ENCODE measurements around the gene ROBO1.

The ROBO1 gene

GRCh38 chr3:78588906-78589621 lies 1178.7 kb downstream of the ROBO1 start:
- no peak overlapping the region for H3K4me3 ChIP-seq (ENCODE audit: low read depth, low read length)
- TF ChIP-seq, protein P1, sequence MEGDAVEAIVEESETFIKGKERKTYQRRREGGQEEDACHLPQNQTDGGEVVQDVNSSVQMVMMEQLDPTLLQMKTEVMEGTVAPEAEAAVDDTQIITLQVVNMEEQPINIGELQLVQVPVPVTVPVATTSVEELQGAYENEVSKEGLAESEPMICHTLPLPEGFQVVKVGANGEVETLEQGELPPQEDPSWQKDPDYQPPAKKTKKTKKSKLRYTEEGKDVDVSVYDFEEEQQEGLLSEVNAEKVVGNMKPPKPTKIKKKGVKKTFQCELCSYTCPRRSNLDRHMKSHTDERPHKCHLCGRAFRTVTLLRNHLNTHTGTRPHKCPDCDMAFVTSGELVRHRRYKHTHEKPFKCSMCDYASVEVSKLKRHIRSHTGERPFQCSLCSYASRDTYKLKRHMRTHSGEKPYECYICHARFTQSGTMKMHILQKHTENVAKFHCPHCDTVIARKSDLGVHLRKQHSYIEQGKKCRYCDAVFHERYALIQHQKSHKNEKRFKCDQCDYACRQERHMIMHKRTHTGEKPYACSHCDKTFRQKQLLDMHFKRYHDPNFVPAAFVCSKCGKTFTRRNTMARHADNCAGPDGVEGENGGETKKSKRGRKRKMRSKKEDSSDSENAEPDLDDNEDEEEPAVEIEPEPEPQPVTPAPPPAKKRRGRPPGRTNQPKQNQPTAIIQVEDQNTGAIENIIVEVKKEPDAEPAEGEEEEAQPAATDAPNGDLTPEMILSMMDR (IDR thresholded peaks at IDR 0.05; ENCODE audit: low read depth, low read length, missing control alignments) = no peak
- no peak for DNase-seq (ENCODE audit: low read depth)

DNA sequence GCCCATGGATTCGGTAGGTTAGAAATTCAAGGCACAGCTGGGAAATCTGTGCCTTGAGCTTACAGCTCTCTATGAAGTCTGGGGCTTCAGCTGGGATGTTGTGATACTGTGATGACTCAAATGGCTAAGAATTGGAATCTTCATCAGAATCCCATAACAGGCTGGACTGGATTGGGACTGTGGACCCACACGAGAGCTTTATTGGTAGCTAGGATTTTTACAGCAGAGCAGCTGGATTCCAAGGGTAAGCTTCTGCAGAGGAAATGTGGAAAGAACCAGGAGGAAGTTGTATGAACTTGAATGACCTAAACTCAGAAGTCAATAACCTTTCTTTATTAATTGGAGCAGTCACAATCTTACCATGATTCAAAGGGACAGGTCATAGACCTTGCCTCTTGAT lies 1187.1 kb downstream of the ROBO1 start:
- TF ChIP-seq, protein P1 (IDR thresholded peaks at IDR 0.05; ENCODE audit: low read depth, low read length, missing control alignments) = no peak
- no peak for DNase-seq (ENCODE audit: low read depth)
- H3K4me3 ChIP-seq (ENCODE audit: low read depth, low read length) = no peak overlapping the region

- DNase-seq (ENCODE audit: low read depth) = no peak
- TF ChIP-seq, protein P1 (IDR thresholded peaks at IDR 0.05; ENCODE audit: low read depth, low read length, missing control alignments) = no peak
- no peak overlapping the region for H3K4me3 ChIP-seq (ENCODE audit: low read depth, low read length)
These were observed 1196.3 kb downstream of the ROBO1 start for GRCh38 chr3:78571486-78571885.

- DNase-seq (ENCODE audit: low read depth) = no peak
- no peak overlapping the region for H3K4me3 ChIP-seq (ENCODE audit: low read depth, low read length)
- TF ChIP-seq, protein P1 (IDR thresholded peaks at IDR 0.05; ENCODE audit: low read depth, low read length, missing control alignments) = no peak
These were observed 1197.3 kb downstream of the ROBO1 start for GRCh38 chr3:78570496-78570895.

DNA sequence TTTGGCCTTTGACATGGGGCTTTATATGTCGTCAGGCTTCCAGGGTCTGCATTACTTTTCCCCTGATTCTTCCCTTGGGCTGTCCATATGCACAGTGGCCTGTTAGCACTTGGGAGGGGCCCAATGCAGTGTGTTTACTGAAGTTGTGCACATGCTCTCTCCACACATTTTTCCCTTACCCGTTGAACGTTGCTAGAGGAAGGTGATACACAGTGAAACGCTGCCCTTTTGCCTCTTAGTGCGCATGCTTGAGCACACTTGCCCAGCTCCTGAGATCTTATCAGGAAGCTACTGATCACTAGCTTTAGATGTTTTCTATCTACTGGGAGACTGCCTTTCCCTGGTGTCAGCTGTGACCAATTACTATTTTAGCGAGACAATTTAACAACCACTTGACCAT lies 1198.0 kb downstream of the ROBO1 start:
- TF ChIP-seq, protein P1 (IDR thresholded peaks at IDR 0.05; ENCODE audit: low read depth, low read length, missing control alignments) = no peak
- no peak for DNase-seq (ENCODE audit: low read depth)

GRCh38 chr3:78565712-78566111 lies 1202.1 kb downstream of the ROBO1 start:
- DNase-seq (ENCODE audit: low read depth) = no peak
- H3K4me3 ChIP-seq (ENCODE audit: low read depth, low read length) = no peak overlapping the region
- TF ChIP-seq, protein P1 (IDR thresholded peaks at IDR 0.05; ENCODE audit: low read depth, low read length, missing control alignments) = no peak

More for the DNA sequence above, 1198.0 kb downstream of the ROBO1 start:
- no peak overlapping the region for H3K4me3 ChIP-seq (ENCODE audit: low read depth, low read length)

DNA sequence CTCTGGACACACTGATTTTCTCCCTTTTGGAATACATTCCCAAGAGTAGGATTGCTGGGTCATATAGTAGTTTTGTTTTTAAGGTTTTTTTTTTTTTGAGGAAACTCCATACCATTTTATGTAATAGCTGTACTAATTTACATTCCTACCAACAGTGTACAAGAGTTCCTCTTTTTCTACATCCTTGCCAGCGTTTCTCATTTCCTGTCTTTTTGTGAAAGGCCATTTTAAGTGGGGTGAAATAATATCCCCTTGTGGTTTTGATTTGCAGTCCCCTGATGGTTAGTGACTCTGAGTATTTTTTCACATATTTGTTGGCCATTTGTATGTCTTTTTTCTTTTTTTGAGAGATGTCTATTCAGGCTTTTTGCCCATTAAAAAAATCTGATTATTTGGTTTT lies 1205.5 kb downstream of the ROBO1 start:
- no peak for DNase-seq (ENCODE audit: low read depth)
- TF ChIP-seq, protein P1 (IDR thresholded peaks at IDR 0.05; ENCODE audit: low read depth, low read length, missing control alignments) = no peak
- no peak overlapping the region for H3K4me3 ChIP-seq (ENCODE audit: low read depth, low read length)
